HepG2 (cell line): ENCODE measurements around the gene UBL7. TPM values are rescaled to one million over a fixed set of nuclear protein-coding genes. Genes with fewer than 3 reads are reported as not detected.

Source experiments
- DNMT1 ChIP-seq: sonication (generic); formaldehyde crosslinking; IDR thresholded peaks from 2 replicates; pipeline ENCODE4 v1.5.1; 2020; ENCODE audit warnings: mild to moderate bottlenecking, missing genetic modification reagents
- IKZF4 ChIP-seq: sonication (generic); formaldehyde crosslinking; IDR thresholded peaks from 2 replicates; pipeline ENCODE4 v1.5.1; 2020; ENCODE audit warnings: borderline replicate concordance, mild to moderate bottlenecking, low read depth, missing genetic modification reagents; ENCODE audit errors: not compliant biosample characterization
- KDM6A ChIP-seq: IDR thresholded peaks from 2 replicates; pipeline ENCODE4 v1.6.1; 2016; ENCODE audit warnings: low read depth
- KLF12 ChIP-seq: sonication (generic); formaldehyde crosslinking; IDR thresholded peaks from 2 replicates; pipeline ENCODE4 v1.4.0; 2020; ENCODE audit warnings: missing genetic modification reagents, borderline replicate concordance
- MAFK ChIP-seq, 2 experiments: IDR thresholded peaks in 1 of 2; conservative IDR thresholded peaks in 1 of 2; 2 replicates each; pipeline ENCODE4 v1.6.1; 2011; ENCODE audit warnings: improper control_type of control experiment in 2 of 2, low read length in 2 of 2
- MLX ChIP-seq: IDR thresholded peaks from 2 replicates; pipeline ENCODE4 v1.6.1; 2016
- NFATC3 ChIP-seq: sonication (generic); formaldehyde crosslinking; IDR thresholded peaks from 2 replicates; pipeline ENCODE4 v1.5.1; 2020; ENCODE audit warnings: mild to moderate bottlenecking, missing genetic modification reagents
- PHF20 ChIP-seq: sonication (generic); formaldehyde crosslinking; IDR thresholded peaks from 2 replicates; pipeline ENCODE4 v1.5.0; 2020; ENCODE audit warnings: mild to moderate bottlenecking, missing genetic modification reagents
- POLR2AphosphoS5 ChIP-seq: IDR thresholded peaks from 2 replicates; pipeline ENCODE4 v1.6.1; 2012; ENCODE audit warnings: low read depth, low read length
- PRPF4 ChIP-seq: fragments of 200-400 bp; formaldehyde crosslinking; IDR thresholded peaks from 2 replicates; pipeline ENCODE4 v1.6.1; 2016; ENCODE audit warnings: low read length, low read depth; ENCODE audit not compliant: poor library complexity, severe bottlenecking
- SP140L ChIP-seq: sonication (generic); formaldehyde crosslinking; IDR thresholded peaks from 2 replicates; pipeline ENCODE4 v1.4.0; 2020; ENCODE audit warnings: missing genetic modification reagents, borderline replicate concordance
- TCF7L2 ChIP-seq: IDR thresholded peaks from 2 replicates; pipeline ENCODE4 v1.6.1; 2011; ENCODE audit warnings: mild to moderate bottlenecking, low read depth, low read length, moderate library complexity
- TFE3 ChIP-seq: IDR thresholded peaks from 2 replicates; pipeline ENCODE4 v1.6.1; 2016
- TOE1 ChIP-seq: sonication (generic); formaldehyde crosslinking; IDR thresholded peaks from 2 replicates; pipeline ENCODE4 v1.4.0; 2020; ENCODE audit warnings: mild to moderate bottlenecking, missing genetic modification reagents
- ZBTB49 ChIP-seq: sonication (generic); formaldehyde crosslinking; IDR thresholded peaks from 2 replicates; pipeline ENCODE4 v1.4.0; 2020; ENCODE audit warnings: missing genetic modification reagents, borderline replicate concordance
- ZNF3 ChIP-seq: IDR thresholded peaks from 2 replicates; pipeline ENCODE4 v1.7.0; 2017; ENCODE audit warnings: inconsistent platforms
- ZNF460 ChIP-seq: sonication (generic); formaldehyde crosslinking; IDR thresholded peaks from 2 replicates; pipeline ENCODE4 v1.5.1; 2020; ENCODE audit warnings: missing genetic modification reagents, mild to moderate bottlenecking, borderline replicate concordance
- ZNF563 ChIP-seq: sonication (generic); formaldehyde crosslinking; IDR thresholded peaks from 2 replicates; pipeline ENCODE4 v1.8.0; 2022; ENCODE audit warnings: mild to moderate bottlenecking, moderate library complexity, missing genetic modification reagents
- ZSCAN30 ChIP-seq: sonication (generic); formaldehyde crosslinking; IDR thresholded peaks from 2 replicates; pipeline ENCODE4 v1.5.0; 2020; ENCODE audit warnings: mild to moderate bottlenecking, missing genetic modification reagents
- polyA plus RNA-seq, 8 experiments: library from polyadenylated mRNA; depleted of rRNA in 3 of 8; stranded (reverse) in 7 of 8; unstranded in 1 of 8; fragments of >200 nt; fragmentation: Illumina TruSeq in 4 of 8; extraction: Trizol in 4 of 8; gene quantifications; 2 replicates each; pipeline versions ENCODE4 v1.2.1 to v1.2.3, GENCODE V29; 2011 to 2016; ENCODE audit warnings: low read depth in 4 of 8, missing spikeins in 1 of 8, mixed read lengths in 1 of 8; ENCODE audit not compliant: insufficient read depth in 1 of 8
- total RNA-seq, 5 experiments: library from RNA; depleted of rRNA; stranded (reverse); fragments of >200 nt; fragmentation: Illumina TruSeq; extraction: Trizol; gene quantifications; 2 replicates each; pipeline ENCODE4 v1.2.3, GENCODE V29; 2016; ENCODE audit warnings: low read depth in 1 of 5

The UBL7 gene
- total and polyA plus RNA-seq, 2 of the 13 experiments (the other 11 are each of a cell fraction or from before 2014, with no cell fraction given): 55.0 to 63.5 TPM

- TF ChIP-seq ZBTB49 (CRISPR knock-in tag) (no peak; the same call in 1 of the 2 replicates), PHF20 (CRISPR knock-in tag) (no peak), ZNF563 (CRISPR knock-in tag) (no peak), DNMT1 (CRISPR knock-in tag) (no peak), TFE3 (0 out of 2 replicates have a peak, but pooled peaks have one; percentile 36), KDM6A (peak; percentile 92), ZNF3 (CRISPR knock-in tag) (peak; percentile 63; the same call in 1 of the 2 replicates), MLX (CRISPR knock-in tag) (peak; percentile 66; the same call in 1 of the 2 replicates), TCF7L2 (peak; percentile 92), IKZF4 (CRISPR knock-in tag) (no peak), PRPF4 (peak; percentile 20), KLF12 (CRISPR knock-in tag) (no peak), ZNF460 (CRISPR knock-in tag) (no peak; the same call in 1 of the 2 replicates), POLR2AphosphoS5 (no peak; the same call in 1 of the 2 replicates), ZSCAN30 (CRISPR knock-in tag) (no peak), TOE1 (CRISPR knock-in tag) (peak; percentile 91; the same call in 1 of the 2 replicates), MAFK (conservative IDR thresholded peaks at IDR 0.05 in 1 of 2, IDR thresholded peaks at IDR 0.05 in 1 of 2; ENCODE audit: low read length in 2 of 2) (no peak), NFATC3 (CRISPR knock-in tag) (no peak), SP140L (CRISPR knock-in tag) (peak; percentile 87; the same call in 1 of the 2 replicates)
These were observed 17.7 kb downstream of the UBL7 start (continued) for GRCh38 chr15:74443100-74443909.
